ENCODE results near the gene AK8. TPM values are rescaled to one million over a fixed set of nuclear protein-coding genes. Genes with fewer than 3 reads are reported as not detected.

The AK8 gene
- total and polyA plus RNA-seq, 2 experiments from 2014 or later, result 0.14 to 0.78 TPM

DNA sequence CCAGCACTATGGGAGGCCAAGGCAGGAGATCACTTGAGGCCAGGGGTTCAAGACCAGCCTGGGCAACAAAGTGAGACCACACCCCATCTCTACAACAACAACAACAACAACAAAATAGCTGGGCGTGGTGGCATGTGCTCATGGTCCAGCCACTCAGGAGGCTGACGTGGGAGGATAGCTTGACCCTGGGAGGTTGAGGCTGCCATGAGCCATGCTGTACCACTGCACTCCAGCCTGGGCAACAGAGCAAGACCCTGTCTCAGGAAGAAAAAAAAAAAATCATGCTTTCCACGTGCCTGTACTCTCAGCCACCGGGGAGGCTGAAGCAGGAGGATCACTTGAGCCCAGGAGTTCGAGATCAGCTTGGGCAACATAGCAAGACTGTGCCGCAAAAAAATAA is 36.8 kb upstream of the AK8 start:
- H3K27ac ChIP-seq (ENCODE audit: low read depth), result no peak overlapping the region
- Mint-ChIP-seq H3K9me3 (no peaks in the 10 kb centered on the region), H3K4me1 (no peaks in the 10 kb centered on the region), H3K4me3 (no peak overlapping the region), H3K27me3 (ENCODE audit: insufficient read depth, low read depth, poor library complexity) (peaks cover 1% of the 10 kb centered on the region), H3K27ac (no peak overlapping the region), H3K36me3 (ENCODE audit: low read depth) (peaks cover 31% of the 10 kb centered on the region)
- no peak overlapping the region for H2AFZ ChIP-seq
- no peak for ATAC-seq
- no peak overlapping the region for H3K4me2 ChIP-seq
- H3K27me3 ChIP-seq (ENCODE audit: insufficient read depth), result no peaks in the 10 kb centered on the region
- DNase-seq (ENCODE audit: low spot score), result no peak
- H3F3A ChIP-seq (replicated peaks; ENCODE audit: low read depth), result no peaks in the 10 kb centered on the region
- peaks cover 21% of the 10 kb centered on the region for H3K36me3 ChIP-seq (ENCODE audit: insufficient read depth)
- no peaks in the 10 kb centered on the region for H3K79me2 ChIP-seq (replicated peaks; ENCODE audit: insufficient read depth)
- TF ChIP-seq, protein P1, sequence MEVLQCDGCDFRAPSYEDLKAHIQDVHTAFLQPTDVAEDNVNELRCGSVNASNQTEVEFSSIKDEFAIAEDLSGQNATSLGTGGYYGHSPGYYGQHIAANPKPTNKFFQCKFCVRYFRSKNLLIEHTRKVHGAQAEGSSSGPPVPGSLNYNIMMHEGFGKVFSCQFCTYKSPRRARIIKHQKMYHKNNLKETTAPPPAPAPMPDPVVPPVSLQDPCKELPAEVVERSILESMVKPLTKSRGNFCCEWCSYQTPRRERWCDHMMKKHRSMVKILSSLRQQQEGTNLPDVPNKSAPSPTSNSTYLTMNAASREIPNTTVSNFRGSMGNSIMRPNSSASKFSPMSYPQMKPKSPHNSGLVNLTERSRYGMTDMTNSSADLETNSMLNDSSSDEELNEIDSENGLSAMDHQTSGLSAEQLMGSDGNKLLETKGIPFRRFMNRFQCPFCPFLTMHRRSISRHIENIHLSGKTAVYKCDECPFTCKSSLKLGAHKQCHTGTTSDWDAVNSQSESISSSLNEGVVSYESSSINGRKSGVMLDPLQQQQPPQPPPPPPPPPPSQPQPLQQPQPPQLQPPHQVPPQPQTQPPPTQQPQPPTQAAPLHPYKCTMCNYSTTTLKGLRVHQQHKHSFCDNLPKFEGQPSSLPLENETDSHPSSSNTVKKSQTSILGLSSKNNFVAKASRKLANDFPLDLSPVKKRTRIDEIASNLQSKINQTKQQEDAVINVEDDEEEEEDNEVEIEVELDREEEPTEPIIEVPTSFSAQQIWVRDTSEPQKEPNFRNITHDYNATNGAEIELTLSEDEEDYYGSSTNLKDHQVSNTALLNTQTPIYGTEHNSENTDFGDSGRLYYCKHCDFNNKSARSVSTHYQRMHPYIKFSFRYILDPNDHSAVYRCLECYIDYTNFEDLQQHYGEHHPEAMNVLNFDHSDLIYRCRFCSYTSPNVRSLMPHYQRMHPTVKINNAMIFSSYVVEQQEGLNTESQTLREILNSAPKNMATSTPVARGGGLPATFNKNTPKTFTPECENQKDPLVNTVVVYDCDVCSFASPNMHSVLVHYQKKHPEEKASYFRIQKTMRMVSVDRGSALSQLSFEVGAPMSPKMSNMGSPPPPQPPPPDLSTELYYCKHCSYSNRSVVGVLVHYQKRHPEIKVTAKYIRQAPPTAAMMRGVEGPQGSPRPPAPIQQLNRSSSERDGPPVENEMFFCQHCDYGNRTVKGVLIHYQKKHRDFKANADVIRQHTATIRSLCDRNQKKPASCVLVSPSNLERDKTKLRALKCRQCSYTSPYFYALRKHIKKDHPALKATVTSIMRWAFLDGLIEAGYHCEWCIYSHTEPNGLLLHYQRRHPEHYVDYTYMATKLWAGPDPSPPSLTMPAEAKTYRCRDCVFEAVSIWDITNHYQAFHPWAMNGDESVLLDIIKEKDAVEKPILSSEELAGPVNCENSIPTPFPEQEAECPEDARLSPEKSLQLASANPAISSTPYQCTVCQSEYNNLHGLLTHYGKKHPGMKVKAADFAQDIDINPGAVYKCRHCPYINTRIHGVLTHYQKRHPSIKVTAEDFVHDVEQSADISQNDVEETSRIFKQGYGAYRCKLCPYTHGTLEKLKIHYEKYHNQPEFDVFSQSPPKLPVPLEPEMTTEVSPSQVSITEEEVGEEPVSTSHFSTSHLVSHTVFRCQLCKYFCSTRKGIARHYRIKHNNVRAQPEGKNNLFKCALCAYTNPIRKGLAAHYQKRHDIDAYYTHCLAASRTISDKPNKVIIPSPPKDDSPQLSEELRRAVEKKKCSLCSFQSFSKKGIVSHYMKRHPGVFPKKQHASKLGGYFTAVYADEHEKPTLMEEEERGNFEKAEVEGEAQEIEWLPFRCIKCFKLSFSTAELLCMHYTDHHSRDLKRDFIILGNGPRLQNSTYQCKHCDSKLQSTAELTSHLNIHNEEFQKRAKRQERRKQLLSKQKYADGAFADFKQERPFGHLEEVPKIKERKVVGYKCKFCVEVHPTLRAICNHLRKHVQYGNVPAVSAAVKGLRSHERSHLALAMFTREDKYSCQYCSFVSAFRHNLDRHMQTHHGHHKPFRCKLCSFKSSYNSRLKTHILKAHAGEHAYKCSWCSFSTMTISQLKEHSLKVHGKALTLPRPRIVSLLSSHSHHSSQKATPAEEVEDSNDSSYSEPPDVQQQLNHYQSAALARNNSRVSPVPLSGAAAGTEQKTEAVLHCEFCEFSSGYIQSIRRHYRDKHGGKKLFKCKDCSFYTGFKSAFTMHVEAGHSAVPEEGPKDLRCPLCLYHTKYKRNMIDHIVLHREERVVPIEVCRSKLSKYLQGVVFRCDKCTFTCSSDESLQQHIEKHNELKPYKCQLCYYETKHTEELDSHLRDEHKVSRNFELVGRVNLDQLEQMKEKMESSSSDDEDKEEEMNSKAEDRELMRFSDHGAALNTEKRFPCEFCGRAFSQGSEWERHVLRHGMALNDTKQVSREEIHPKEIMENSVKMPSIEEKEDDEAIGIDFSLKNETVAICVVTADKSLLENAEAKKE (CRISPR knock-in tag; IDR thresholded peaks at IDR 0.05), result no peak
- TF ChIP-seq EZH2phosphoT487 (IDR thresholded peaks at IDR 0.05; ENCODE audit: unreplicated experiment) (no peak), NANOG (IDR thresholded peaks at IDR 0.05; ENCODE audit: borderline replicate concordance) (no peak), EZH2 (IDR thresholded peaks at IDR 0.05; ENCODE audit: low read depth, unreplicated experiment) (no peak), ZNF114 (CRISPR knock-in tag; IDR thresholded peaks at IDR 0.05) (no peak), CREB1 (CRISPR knock-in tag; IDR thresholded peaks at IDR 0.05; ENCODE audit: low read depth) (no peak), ZNF331 (CRISPR knock-in tag; IDR thresholded peaks at IDR 0.05; ENCODE audit: low read depth) (no peak), STAT1 (IDR thresholded peaks at IDR 0.05; ENCODE audit: unreplicated experiment) (no peak), POLR2AphosphoS5 (IDR thresholded peaks at IDR 0.05; ENCODE audit: low read depth) (no peak)
- TF ChIP-seq, protein P2, sequence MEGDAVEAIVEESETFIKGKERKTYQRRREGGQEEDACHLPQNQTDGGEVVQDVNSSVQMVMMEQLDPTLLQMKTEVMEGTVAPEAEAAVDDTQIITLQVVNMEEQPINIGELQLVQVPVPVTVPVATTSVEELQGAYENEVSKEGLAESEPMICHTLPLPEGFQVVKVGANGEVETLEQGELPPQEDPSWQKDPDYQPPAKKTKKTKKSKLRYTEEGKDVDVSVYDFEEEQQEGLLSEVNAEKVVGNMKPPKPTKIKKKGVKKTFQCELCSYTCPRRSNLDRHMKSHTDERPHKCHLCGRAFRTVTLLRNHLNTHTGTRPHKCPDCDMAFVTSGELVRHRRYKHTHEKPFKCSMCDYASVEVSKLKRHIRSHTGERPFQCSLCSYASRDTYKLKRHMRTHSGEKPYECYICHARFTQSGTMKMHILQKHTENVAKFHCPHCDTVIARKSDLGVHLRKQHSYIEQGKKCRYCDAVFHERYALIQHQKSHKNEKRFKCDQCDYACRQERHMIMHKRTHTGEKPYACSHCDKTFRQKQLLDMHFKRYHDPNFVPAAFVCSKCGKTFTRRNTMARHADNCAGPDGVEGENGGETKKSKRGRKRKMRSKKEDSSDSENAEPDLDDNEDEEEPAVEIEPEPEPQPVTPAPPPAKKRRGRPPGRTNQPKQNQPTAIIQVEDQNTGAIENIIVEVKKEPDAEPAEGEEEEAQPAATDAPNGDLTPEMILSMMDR (conservative IDR thresholded peaks at IDR 0.05; ENCODE audit: low read depth in 2 of 2), result no peak
- TF ChIP-seq, protein P3, sequence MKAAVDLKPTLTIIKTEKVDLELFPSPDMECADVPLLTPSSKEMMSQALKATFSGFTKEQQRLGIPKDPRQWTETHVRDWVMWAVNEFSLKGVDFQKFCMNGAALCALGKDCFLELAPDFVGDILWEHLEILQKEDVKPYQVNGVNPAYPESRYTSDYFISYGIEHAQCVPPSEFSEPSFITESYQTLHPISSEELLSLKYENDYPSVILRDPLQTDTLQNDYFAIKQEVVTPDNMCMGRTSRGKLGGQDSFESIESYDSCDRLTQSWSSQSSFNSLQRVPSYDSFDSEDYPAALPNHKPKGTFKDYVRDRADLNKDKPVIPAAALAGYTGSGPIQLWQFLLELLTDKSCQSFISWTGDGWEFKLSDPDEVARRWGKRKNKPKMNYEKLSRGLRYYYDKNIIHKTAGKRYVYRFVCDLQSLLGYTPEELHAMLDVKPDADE (IDR thresholded peaks at IDR 0.05), result no peak
- TF ChIP-seq, protein P4, sequence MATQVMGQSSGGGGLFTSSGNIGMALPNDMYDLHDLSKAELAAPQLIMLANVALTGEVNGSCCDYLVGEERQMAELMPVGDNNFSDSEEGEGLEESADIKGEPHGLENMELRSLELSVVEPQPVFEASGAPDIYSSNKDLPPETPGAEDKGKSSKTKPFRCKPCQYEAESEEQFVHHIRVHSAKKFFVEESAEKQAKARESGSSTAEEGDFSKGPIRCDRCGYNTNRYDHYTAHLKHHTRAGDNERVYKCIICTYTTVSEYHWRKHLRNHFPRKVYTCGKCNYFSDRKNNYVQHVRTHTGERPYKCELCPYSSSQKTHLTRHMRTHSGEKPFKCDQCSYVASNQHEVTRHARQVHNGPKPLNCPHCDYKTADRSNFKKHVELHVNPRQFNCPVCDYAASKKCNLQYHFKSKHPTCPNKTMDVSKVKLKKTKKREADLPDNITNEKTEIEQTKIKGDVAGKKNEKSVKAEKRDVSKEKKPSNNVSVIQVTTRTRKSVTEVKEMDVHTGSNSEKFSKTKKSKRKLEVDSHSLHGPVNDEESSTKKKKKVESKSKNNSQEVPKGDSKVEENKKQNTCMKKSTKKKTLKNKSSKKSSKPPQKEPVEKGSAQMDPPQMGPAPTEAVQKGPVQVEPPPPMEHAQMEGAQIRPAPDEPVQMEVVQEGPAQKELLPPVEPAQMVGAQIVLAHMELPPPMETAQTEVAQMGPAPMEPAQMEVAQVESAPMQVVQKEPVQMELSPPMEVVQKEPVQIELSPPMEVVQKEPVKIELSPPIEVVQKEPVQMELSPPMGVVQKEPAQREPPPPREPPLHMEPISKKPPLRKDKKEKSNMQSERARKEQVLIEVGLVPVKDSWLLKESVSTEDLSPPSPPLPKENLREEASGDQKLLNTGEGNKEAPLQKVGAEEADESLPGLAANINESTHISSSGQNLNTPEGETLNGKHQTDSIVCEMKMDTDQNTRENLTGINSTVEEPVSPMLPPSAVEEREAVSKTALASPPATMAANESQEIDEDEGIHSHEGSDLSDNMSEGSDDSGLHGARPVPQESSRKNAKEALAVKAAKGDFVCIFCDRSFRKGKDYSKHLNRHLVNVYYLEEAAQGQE (IDR thresholded peaks at IDR 0.05; ENCODE audit: unreplicated experiment), result no peak
- H3K4me1 ChIP-seq (ENCODE audit: insufficient read depth), result no peaks in the 10 kb centered on the region
- no peak overlapping the region for H3K4me3 ChIP-seq
- H4K20me1 ChIP-seq (replicated peaks; ENCODE audit: insufficient read depth), result peaks cover 11% of the 10 kb centered on the region; the same call in 1 of the 2 replicates
- H3K9me2 ChIP-seq (ENCODE audit: insufficient read depth), result no peaks in the 10 kb centered on the region

Data from GM23338 (cell line).